Prostate gland (tissue), 2 donors: ENCODE measurements around the gene CALB2. TPM values are rescaled to one million over a fixed set of nuclear protein-coding genes. Genes with fewer than 3 reads are reported as not detected.

Experiments
- DNase-seq: peaks from one replicate; pipeline ENCODE4 v3.0.0-alpha.2; 2019; ENCODE audit warnings: low spot score
- H3K27ac ChIP-seq, 2 donors: fragments of 200-600 bp; sonication (generic); 2 replicates each; pipeline ENCODE4 v1.5.1; 2017 to 2019
- H3K27me3 ChIP-seq: fragments of 200-600 bp; sonication (generic); replicated peaks from 2 replicates; pipeline ENCODE4 v1.5.1; 2019; ENCODE audit not compliant: insufficient read depth
- H3K36me3 ChIP-seq, 2 donors: fragments of 200-600 bp; sonication (generic); 1 replicate in 1 of 2; 2 replicates in 1 of 2; pipeline versions ENCODE4 v1.5.1 to v1.8.1; 2017 to 2019
- H3K4me1 ChIP-seq: fragments of 200-600 bp; sonication (generic); replicated peaks from 2 replicates; pipeline ENCODE4 v1.5.1; 2019
- H3K4me3 ChIP-seq, 2 donors: fragments of 200-600 bp; sonication (generic); 2 replicates each; pipeline ENCODE4 v1.5.1; 2017 to 2019
- H3K9me3 ChIP-seq: fragments of 200-600 bp; sonication (generic); 2 replicates; pipeline ENCODE4 v1.5.1; 2017
- POLR2A ChIP-seq: fragments of 450-650 bp; IDR thresholded peaks from one replicate; pipeline ENCODE4 v1.6.1; 2016; ENCODE audit warnings: antibody characterized with exemption, mild to moderate bottlenecking
- POLR2AphosphoS5 ChIP-seq: sonication (generic); formaldehyde crosslinking; IDR thresholded peaks from one replicate; pipeline ENCODE4 v1.6.1; 2017; ENCODE audit warnings: antibody characterized with exemption
- WGBS: methylation state at CpG from one replicate; pipeline ENCODE4 v1.1.5; 2018; 5-methylcytosine and 5-hydroxymethylcytosine counted together
- intact Hi-C: fragments of 100-400 bp; cut with DNase I; formaldehyde crosslinking; loops from one replicate; pipeline ENCODE4 v1.14.2; 2022
- total RNA-seq, 2 donors: library from RNA; depleted of rRNA; stranded (reverse); fragments of >200 nt; gene quantifications; one replicate each; pipeline ENCODE4 v1.1.0, GENCODE V29; 2016
- TF ChIP-seq, protein P1 (sequence below), 4 experiments: fragments of 200-600 bp in 2 of 4; fragments of 450-650 bp in 2 of 4; sonication (generic) in 2 of 4; IDR thresholded peaks; 1 replicate in 3 of 4; 2 replicates in 1 of 4; pipeline ENCODE4 v1.5.1; 2016 to 2019; ENCODE audit warnings: antibody characterized with exemption in 4 of 4, mild to moderate bottlenecking in 2 of 4, moderate library complexity in 2 of 4

The CALB2 gene
- total RNA-seq, 2 donors from 2014 or later: 2.4 to 6.9 TPM

- no peak overlapping the region for H3K4me3 ChIP-seq
- no peaks in the 10 kb centered on the region for H3K27me3 ChIP-seq
- no peaks in the 10 kb centered on the region for H3K36me3 ChIP-seq
- 70% methylated on average over 10 of the region's 10 CpGs for WGBS
- intact Hi-C loops: no loop called here
- H3K4me1 ChIP-seq: no peaks in the 10 kb centered on the region
- no peaks in the 10 kb centered on the region for H3K9me3 ChIP-seq
- DNase-seq: no peak
- TF ChIP-seq POLR2A: no peak
- TF ChIP-seq, protein P1, sequence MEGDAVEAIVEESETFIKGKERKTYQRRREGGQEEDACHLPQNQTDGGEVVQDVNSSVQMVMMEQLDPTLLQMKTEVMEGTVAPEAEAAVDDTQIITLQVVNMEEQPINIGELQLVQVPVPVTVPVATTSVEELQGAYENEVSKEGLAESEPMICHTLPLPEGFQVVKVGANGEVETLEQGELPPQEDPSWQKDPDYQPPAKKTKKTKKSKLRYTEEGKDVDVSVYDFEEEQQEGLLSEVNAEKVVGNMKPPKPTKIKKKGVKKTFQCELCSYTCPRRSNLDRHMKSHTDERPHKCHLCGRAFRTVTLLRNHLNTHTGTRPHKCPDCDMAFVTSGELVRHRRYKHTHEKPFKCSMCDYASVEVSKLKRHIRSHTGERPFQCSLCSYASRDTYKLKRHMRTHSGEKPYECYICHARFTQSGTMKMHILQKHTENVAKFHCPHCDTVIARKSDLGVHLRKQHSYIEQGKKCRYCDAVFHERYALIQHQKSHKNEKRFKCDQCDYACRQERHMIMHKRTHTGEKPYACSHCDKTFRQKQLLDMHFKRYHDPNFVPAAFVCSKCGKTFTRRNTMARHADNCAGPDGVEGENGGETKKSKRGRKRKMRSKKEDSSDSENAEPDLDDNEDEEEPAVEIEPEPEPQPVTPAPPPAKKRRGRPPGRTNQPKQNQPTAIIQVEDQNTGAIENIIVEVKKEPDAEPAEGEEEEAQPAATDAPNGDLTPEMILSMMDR (IDR thresholded peaks at IDR 0.05): no peak
- no peak for TF ChIP-seq POLR2AphosphoS5
- no peak overlapping the region for H3K27ac ChIP-seq
Observed at GRCh38 chr16:71396594-71396993, 38.1 kb downstream of the CALB2 start.

DNA sequence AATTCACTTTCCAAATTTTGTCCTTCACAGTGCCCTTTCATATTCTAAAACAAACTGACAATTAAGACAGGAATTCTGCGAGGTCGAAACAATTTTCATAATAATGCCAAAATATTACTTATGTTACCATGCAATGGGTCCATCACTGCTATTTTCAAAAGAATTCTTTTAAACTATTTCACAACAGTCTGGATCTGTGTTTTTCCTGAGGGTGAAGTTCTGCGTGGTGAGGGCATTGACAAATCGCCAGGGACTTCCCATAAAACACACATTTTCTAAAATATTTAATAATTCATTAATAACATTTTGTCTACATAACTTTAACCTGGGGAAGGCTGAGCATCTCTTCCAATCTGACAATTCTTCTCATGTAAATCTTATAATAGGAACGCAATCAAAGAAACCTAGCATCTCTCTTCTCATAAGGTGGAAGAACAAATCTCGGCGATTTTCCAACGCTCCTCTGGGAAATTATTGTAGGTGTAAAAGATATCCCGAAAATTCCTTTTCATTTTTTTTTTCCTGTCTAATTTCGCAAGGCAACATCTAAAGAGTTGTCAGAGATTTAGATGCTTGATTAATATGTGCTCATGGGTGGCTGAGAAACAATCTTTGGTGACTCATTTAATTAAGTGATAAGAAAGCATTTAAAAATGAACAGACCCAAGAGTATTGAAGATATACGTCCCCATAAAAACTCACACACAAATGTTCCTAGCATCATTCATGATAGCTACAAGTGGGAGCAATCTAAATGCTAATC lies 41.5 kb downstream of the CALB2 start:
- no peak for DNase-seq
- Histone ChIP-seq H3K4me1 (no peaks in the 10 kb centered on the region), H3K36me3 (no peaks in the 10 kb centered on the region), H3K9me3 (no peaks in the 10 kb centered on the region), H3K27ac (no peak overlapping the region), H3K4me3 (no peak overlapping the region), H3K27me3 (no peaks in the 10 kb centered on the region)
- no peak for TF ChIP-seq POLR2AphosphoS5
- TF ChIP-seq, protein P1 (IDR thresholded peaks at IDR 0.05): no peak
- TF ChIP-seq POLR2A: no peak
- WGBS: 89% methylated on average over 11 of the region's 11 CpGs
- intact Hi-C loops: no loop called here

- intact Hi-C loops: no loop called here
- no peak overlapping the region for H3K27ac ChIP-seq
- no peak for DNase-seq
- H3K4me1 ChIP-seq: no peaks in the 10 kb centered on the region
- H3K27me3 ChIP-seq: no peaks in the 10 kb centered on the region
- H3K36me3 ChIP-seq: no peaks in the 10 kb centered on the region
- H3K4me3 ChIP-seq: no peak overlapping the region
- H3K9me3 ChIP-seq: no peaks in the 10 kb centered on the region
- WGBS: 68% methylated on average over 6 of the region's 6 CpGs
- TF ChIP-seq POLR2AphosphoS5: no peak
Observed at GRCh38 chr16:71402007-71402406, 43.5 kb downstream of the CALB2 start.

DNA sequence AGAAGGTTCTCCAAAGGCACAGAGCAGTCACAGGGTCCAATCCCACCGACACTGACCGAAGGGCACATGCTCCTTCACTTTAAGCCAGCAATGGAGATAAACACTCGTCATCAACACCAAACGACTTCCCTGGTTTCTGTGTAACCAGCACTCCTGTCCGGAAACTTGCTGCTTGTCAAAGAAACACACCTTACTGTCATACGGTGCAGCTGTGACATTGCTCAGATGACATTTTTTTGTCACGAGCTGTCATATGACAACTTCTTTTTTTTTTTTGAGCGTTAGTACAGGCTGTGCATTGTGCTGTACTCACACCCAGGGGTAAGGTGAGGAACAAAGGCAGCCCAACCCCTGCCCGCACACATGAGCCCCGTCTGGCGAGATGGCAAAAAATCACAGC lies 44.2 kb downstream of the CALB2 start:
- no peaks in the 10 kb centered on the region for H3K9me3 ChIP-seq
- no peaks in the 10 kb centered on the region for H3K27me3 ChIP-seq
- H3K4me3 ChIP-seq: no peak overlapping the region
- H3K36me3 ChIP-seq: no peaks in the 10 kb centered on the region
- TF ChIP-seq, protein P1 (IDR thresholded peaks at IDR 0.05): no peak
- TF ChIP-seq POLR2A: no peak
- no peak for DNase-seq
- H3K27ac ChIP-seq: no peak overlapping the region
- no peaks in the 10 kb centered on the region for H3K4me1 ChIP-seq
- WGBS: 71% methylated on average over 11 of the region's 11 CpGs
- intact Hi-C loops: no loop called here

GRCh38 chr16:71404364-71404763 lies 45.8 kb downstream of the CALB2 start:
- Histone ChIP-seq H3K27me3 (no peaks in the 10 kb centered on the region), H3K4me1 (no peaks in the 10 kb centered on the region), H3K36me3 (no peaks in the 10 kb centered on the region), H3K27ac (no peak overlapping the region), H3K9me3 (no peaks in the 10 kb centered on the region), H3K4me3 (no peak overlapping the region)
- intact Hi-C loops: no loop called here
- TF ChIP-seq, protein P1 (IDR thresholded peaks at IDR 0.05): no peak
- no peak for TF ChIP-seq POLR2A
- no peak for TF ChIP-seq POLR2AphosphoS5
- DNase-seq: no peak
- WGBS: 73% methylated on average over 4 of the region's 4 CpGs
